Prostate gland (tissue), 2 donors: ENCODE measurements around the gene IRS2.

ENCODE experiments used
- CTCF ChIP-seq, 4 experiments: fragments of 200-600 bp in 2 of 4; fragments of 450-650 bp in 2 of 4; sonication (generic) in 2 of 4; IDR thresholded peaks; 1 replicate in 3 of 4; 2 replicates in 1 of 4; pipeline ENCODE4 v1.5.1; 2016 to 2019; ENCODE audit warnings: antibody characterized with exemption in 4 of 4, mild to moderate bottlenecking in 2 of 4, moderate library complexity in 2 of 4
- POLR2A ChIP-seq: fragments of 450-650 bp; IDR thresholded peaks from one replicate; pipeline ENCODE4 v1.6.1; 2016; ENCODE audit warnings: antibody characterized with exemption, mild to moderate bottlenecking

- TF ChIP-seq POLR2A (no peak), CTCF (IDR thresholded peaks at IDR 0.05) (no peak)
Observed at GRCh38 chr13:109751477-109751876, 34.9 kb downstream of the IRS2 start.
